ENCODE results near the gene NOS1AP.
"Not testable (repeated sequence)": the region's sequence is repeated elsewhere in the genome, so short reads cannot be mapped to it uniquely, and the experiment has no call there.

DNA sequence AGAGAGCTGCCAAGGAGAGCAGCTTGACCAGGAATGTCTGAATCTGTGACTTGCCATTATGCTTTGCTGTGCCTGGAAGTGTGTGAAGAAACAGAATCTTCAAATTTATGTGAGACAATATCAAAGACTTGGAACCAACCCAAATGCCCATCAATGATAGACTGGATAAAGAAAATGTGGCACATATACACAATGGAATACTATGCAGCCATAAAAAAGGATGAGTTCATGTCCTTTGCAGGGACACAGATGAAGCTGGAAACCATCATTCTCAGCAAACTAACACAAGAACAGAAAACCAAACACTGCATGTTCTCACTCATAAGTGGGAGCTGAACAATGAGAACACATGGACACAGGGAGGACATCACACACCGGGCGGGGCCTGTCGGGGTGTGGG is 15.5 kb upstream of the NOS1AP start:
- TF ChIP-seq GLIS3 (CRISPR knock-in tag; IDR thresholded peaks at IDR 0.05); BACH2 (CRISPR knock-in tag; IDR thresholded peaks at IDR 0.05; ENCODE audit: borderline replicate concordance); SNAI2 (CRISPR knock-in tag; IDR thresholded peaks at IDR 0.05); ZNF565 (CRISPR knock-in tag; conservative IDR thresholded peaks at IDR 0.05; ENCODE audit: low read depth); ESRRG (CRISPR knock-in tag; IDR thresholded peaks at IDR 0.05); ZFP3 (CRISPR knock-in tag; IDR thresholded peaks at IDR 0.05): not testable (repeated sequence)

Measured in SK-N-SH treated with all-trans-retinoic acid at 6 μM for 48 hours (cell line).